Spinal cord (tissue), 10 donors: ENCODE results near the gene CYP11A1. TPM values are rescaled to one million over a fixed set of nuclear protein-coding genes. Genes with fewer than 3 reads are reported as not detected.
A peak's percentile ranks its signal among the peaks of the same experiment; 100 is the strongest.

Experiments
- DNase-seq, 6 donors: peaks; one replicate each; pipeline versions ENCODE4 v3.0.0 to v3.0.0-alpha.2; 2013 to 2015; ENCODE audit warnings: low spot score in 6 of 6, low read depth in 4 of 6
- H3K27ac ChIP-seq: one replicate; pipeline ENCODE4 v1.5.1; 2013; ENCODE audit warnings: low read depth, low read length, control low read depth
- H3K27me3 ChIP-seq: one replicate; pipeline ENCODE4 v1.6.1; 2013; ENCODE audit warnings: low read length; ENCODE audit not compliant: control insufficient read depth, insufficient read depth
- H3K36me3 ChIP-seq: one replicate; pipeline ENCODE4 v1.6.1; 2013; ENCODE audit warnings: low read length; ENCODE audit not compliant: control insufficient read depth, insufficient read depth
- H3K4me1 ChIP-seq: one replicate; pipeline ENCODE4 v1.6.1; 2013; ENCODE audit warnings: low read length; ENCODE audit not compliant: control insufficient read depth, insufficient read depth
- H3K4me3 ChIP-seq: one replicate; pipeline ENCODE4 v1.5.1; 2013; ENCODE audit warnings: low read depth, low read length, control low read depth
- H3K9me3 ChIP-seq: one replicate; pipeline ENCODE4 v1.6.1; 2013; ENCODE audit warnings: low read length; ENCODE audit not compliant: control insufficient read depth, insufficient read depth
- WGBS: methylation state at CpG from one replicate; pipeline ENCODE4 v1.1.5; 2013; ENCODE audit warnings: missing lambda C conversion rate; ENCODE audit not compliant: insufficient coverage; 5-methylcytosine and 5-hydroxymethylcytosine counted together
- polyA plus RNA-seq, 2 donors: library from polyadenylated mRNA; unstranded; fragments of 120-200 nt; gene quantifications; one replicate each; pipeline ENCODE4 v1.2.1, GENCODE V29; 2013; ENCODE audit not compliant: insufficient read length in 2 of 2
- total RNA-seq, 2 donors: library from RNA; depleted of rRNA in 1 of 2; stranded (reverse); fragments of 120-200 nt in 1 of 2; fragments of >200 nt in 1 of 2; gene quantifications; one replicate each; pipeline versions ENCODE4 v1.2.3 to v1.2.4, GENCODE V29; 2013 to 2014
- donor health status: healthy.

CYP11A1 gene
- total and polyA plus RNA-seq, 4 donors, result 0.89 to 2.1 (median 1.8) TPM

GRCh38 chr15:74319138-74319460 lies 48.3 kb downstream of the CYP11A1 start:
- H3K4me1 ChIP-seq, result peaks cover 61% of the 10 kb centered on the region
- WGBS, result 90% methylated on average over 5 of the region's 5 CpGs
- no peak for DNase-seq
- H3K27ac ChIP-seq, result peak overlapping the region; percentile 54
- H3K27me3 ChIP-seq, result no peaks in the 10 kb centered on the region
- H3K9me3 ChIP-seq, result no peaks in the 10 kb centered on the region
- no peak overlapping the region for H3K4me3 ChIP-seq
- H3K36me3 ChIP-seq, result no peaks in the 10 kb centered on the region

DNA sequence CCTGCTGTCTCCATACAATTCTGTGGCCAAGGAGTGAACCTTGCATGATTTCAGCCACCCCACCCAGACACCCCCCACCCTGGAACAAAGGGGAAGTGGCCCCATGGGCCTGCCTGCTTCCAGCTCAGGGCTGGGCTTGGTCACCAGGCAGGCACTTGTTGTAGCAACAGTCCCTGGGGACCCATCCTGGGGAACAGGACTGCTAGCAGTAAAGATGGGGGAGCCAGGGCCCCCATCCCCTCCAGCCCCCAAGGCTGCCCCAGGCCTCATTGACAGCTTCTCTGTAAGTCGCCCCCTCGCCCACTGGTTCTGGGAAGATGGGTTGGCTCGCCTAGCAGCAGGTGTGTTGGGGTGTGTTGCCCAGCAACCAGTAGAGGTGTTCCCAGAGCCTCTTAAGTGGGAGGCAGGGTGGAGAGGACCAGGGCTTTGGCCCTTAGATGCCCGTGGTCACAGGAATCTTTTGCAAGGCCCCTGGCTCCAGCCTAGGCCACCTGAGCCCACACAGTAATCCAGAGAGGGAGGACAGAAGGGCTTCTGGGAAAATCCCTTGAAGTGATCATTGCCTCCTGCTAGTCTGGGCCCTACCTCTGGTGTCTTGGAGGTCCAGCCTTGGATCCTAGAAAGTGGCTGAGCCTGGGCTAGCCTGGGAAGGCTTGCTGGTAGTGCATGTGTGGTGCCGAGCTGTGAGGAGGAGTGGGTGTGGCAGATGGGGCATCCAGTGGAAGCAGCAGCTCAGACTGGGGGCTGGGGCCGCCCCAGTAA lies 48.9 kb downstream of the CYP11A1 start:
- no peak overlapping the region for H3K4me3 ChIP-seq
- no peaks in the 10 kb centered on the region for H3K9me3 ChIP-seq
- H3K27me3 ChIP-seq, result no peaks in the 10 kb centered on the region
- DNase-seq, result peak in 1 of 6 donors; percentile 28
- H3K4me1 ChIP-seq, result peaks cover 61% of the 10 kb centered on the region
- H3K36me3 ChIP-seq, result no peaks in the 10 kb centered on the region
- H3K27ac ChIP-seq, result peak overlapping the region; percentile 58
- 69% methylated on average over 3 of the region's 6 CpGs for WGBS

DNA sequence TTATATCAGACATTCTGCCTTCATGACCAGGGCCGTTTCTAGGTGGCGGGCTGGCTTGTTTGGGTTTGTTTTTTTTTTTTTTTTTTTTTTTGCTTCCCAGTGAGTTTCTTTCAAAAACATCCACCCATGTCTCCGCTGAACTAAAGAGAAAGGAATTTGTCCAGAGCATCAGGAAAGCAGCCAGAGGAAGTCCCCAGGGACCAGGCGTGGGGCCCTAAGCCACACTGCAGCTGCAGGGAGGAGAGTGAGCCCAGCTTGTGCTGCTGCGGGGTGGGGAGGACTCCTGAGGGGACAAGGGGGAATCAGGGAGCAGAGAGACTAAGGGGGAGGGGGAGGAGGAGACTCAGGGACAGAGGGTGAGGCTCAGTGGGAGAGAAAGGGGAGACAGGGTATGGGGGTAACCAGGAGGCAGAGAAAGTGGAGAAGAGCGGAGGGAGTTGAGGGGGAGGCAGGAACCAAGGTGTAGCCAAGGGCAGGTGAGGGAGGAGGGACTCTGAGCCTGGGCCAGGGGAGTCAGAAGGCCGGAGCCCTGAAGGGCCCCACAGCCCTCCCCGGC lies 49.5 kb downstream of the CYP11A1 start:
- Histone ChIP-seq H3K27ac (peak overlapping the region; percentile 58), H3K4me1 (peaks cover 64% of the 10 kb centered on the region), H3K4me3 (no peak overlapping the region), H3K27me3 (no peaks in the 10 kb centered on the region), H3K9me3 (no peaks in the 10 kb centered on the region), H3K36me3 (no peaks in the 10 kb centered on the region)
- peak in 2 of 6 donors; percentile 58 to 83 for DNase-seq
- WGBS, result 36% methylated on average over 4 of the region's 8 CpGs

- WGBS, result 17% methylated on average over 10 of the region's 13 CpGs
- H3K4me1 ChIP-seq, result peaks cover 74% of the 10 kb centered on the region
- no peaks in the 10 kb centered on the region for H3K27me3 ChIP-seq
- DNase-seq, result peak in 2 of 6 donors; percentile 72 to 85
- H3K36me3 ChIP-seq, result no peaks in the 10 kb centered on the region
- H3K27ac ChIP-seq, result no peak overlapping the region
- H3K9me3 ChIP-seq, result no peaks in the 10 kb centered on the region
- H3K4me3 ChIP-seq, result no peak overlapping the region
Measured at GRCh38 chr15:74316141-74316540, 51.3 kb downstream of the CYP11A1 start.

GRCh38 chr15:74315626-74316025 lies 51.8 kb downstream of the CYP11A1 start:
- H3K27ac ChIP-seq, result no peak overlapping the region

GRCh38 chr15:74314795-74315438 lies 52.5 kb downstream of the CYP11A1 start:
- no peaks in the 10 kb centered on the region for H3K27me3 ChIP-seq
- H3K9me3 ChIP-seq, result no peaks in the 10 kb centered on the region
- H3K36me3 ChIP-seq, result no peaks in the 10 kb centered on the region
- H3K4me1 ChIP-seq, result peaks cover 64% of the 10 kb centered on the region
- WGBS, result 65% methylated on average over 10 of the region's 13 CpGs
- DNase-seq, result peak in 2 of 6 donors; percentile 33 to 38
- H3K27ac ChIP-seq, result no peak overlapping the region
- H3K4me3 ChIP-seq, result no peak overlapping the region

More at GRCh38 chr15:74315626-74316025, 51.8 kb downstream of the CYP11A1 start:
- no peaks in the 10 kb centered on the region for H3K27me3 ChIP-seq
- no peak for DNase-seq
- H3K4me1 ChIP-seq, result peaks cover 71% of the 10 kb centered on the region
- no peaks in the 10 kb centered on the region for H3K9me3 ChIP-seq
- H3K36me3 ChIP-seq, result no peaks in the 10 kb centered on the region
- no peak overlapping the region for H3K4me3 ChIP-seq
- WGBS, result 78% methylated on average over 4 of the region's 5 CpGs

DNA sequence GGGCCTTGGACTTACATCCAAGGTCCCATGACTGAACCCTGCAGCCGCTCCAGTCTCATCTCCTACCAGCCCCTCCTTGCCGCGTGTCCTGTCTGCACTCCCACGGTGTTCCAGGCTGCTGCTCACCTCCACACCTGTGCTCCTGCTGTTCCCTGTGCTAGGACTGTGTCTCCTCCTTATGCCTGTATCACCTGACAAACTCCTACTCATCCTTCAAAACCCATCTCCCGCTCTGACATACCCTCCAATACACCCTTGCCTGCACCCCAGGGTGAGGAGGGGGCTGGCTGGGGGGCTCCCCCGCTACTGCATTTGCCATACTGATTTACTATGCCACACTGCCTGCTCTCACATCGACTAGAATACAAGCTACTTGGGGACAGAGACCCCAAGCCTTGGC lies 53.6 kb downstream of the CYP11A1 start:
- Histone ChIP-seq H3K36me3 (no peaks in the 10 kb centered on the region), H3K4me3 (no peak overlapping the region), H3K4me1 (peaks cover 54% of the 10 kb centered on the region), H3K27me3 (no peaks in the 10 kb centered on the region), H3K9me3 (no peaks in the 10 kb centered on the region), H3K27ac (no peak overlapping the region)
- no peak for DNase-seq
- 92% methylated on average over 7 of the region's 7 CpGs for WGBS

- WGBS, result 31% methylated on average over 9 of the region's 9 CpGs
- H3K4me1 ChIP-seq, result peaks cover 52% of the 10 kb centered on the region
- H3K27me3 ChIP-seq, result peaks cover 2% of the 10 kb centered on the region
- H3K36me3 ChIP-seq, result no peaks in the 10 kb centered on the region
- no peak overlapping the region for H3K4me3 ChIP-seq
- H3K27ac ChIP-seq, result no peak overlapping the region
- peak in 2 of 6 donors; percentile 85 to 91 for DNase-seq
- no peaks in the 10 kb centered on the region for H3K9me3 ChIP-seq
Measured at GRCh38 chr15:74312445-74313007, 54.9 kb downstream of the CYP11A1 start.

GRCh38 chr15:74311734-74312444 lies 55.6 kb downstream of the CYP11A1 start:
- H3K36me3 ChIP-seq, result no peaks in the 10 kb centered on the region
- 56% methylated on average over 13 of the region's 13 CpGs for WGBS
- no peaks in the 10 kb centered on the region for H3K9me3 ChIP-seq
- peaks cover 2% of the 10 kb centered on the region for H3K27me3 ChIP-seq
- DNase-seq, result peak in 1 of 6 donors; percentile 31
- H3K4me1 ChIP-seq, result peaks cover 50% of the 10 kb centered on the region
- no peak overlapping the region for H3K27ac ChIP-seq
- H3K4me3 ChIP-seq, result no peak overlapping the region
